K562 (cell line): ENCODE results near the gene GBA2. TPM values are rescaled to one million over a fixed set of nuclear protein-coding genes. Genes with fewer than 3 reads are reported as not detected.
A peak's percentile ranks its signal among the peaks of the same experiment; 100 is the strongest.

ENCODE experiments used
- ARID1B ChIP-seq: fragments of 450-650 bp; IDR thresholded peaks from 2 replicates; pipeline ENCODE4 v1.6.1; 2016; ENCODE audit warnings: antibody characterized with exemption, mild to moderate bottlenecking, inconsistent platforms
- BCL6 ChIP-seq: fragments of 250-450 bp; sonication (Bioruptor Pico); IDR thresholded peaks from 2 replicates; pipeline ENCODE4 v1.4.0; 2020
- BRCA1 ChIP-seq, 2 experiments: fragments of 450-650 bp in 1 of 2; sonication (generic) in 1 of 2; formaldehyde crosslinking in 1 of 2; IDR thresholded peaks; 2 replicates each; pipeline versions ENCODE4 v1.5.0 to v1.6.1; 2017 to 2020; ENCODE audit warnings: mild to moderate bottlenecking in 1 of 2, missing genetic modification reagents in 1 of 2
- BRD4 ChIP-seq: fragments of 200-600 bp; sonication (generic); IDR thresholded peaks from 2 replicates; pipeline ENCODE4 v1.6.1; 2017; ENCODE audit warnings: inconsistent platforms
- CGGBP1 ChIP-seq: fragments of 250-450 bp; sonication (Bioruptor Pico); IDR thresholded peaks from 2 replicates; pipeline ENCODE4 v1.9.0; 2021; ENCODE audit warnings: mild to moderate bottlenecking
- CHD2 ChIP-seq: IDR thresholded peaks from 2 replicates; pipeline ENCODE4 v1.6.1; 2011; ENCODE audit warnings: low read depth, low read length
- DEAF1 ChIP-seq: fragments of 450-650 bp; formaldehyde crosslinking; IDR thresholded peaks from 2 replicates; pipeline ENCODE4 v1.4.0; 2020; ENCODE audit warnings: mild to moderate bottlenecking, moderate library complexity
- KDM5B ChIP-seq: fragments of 200-600 bp; sonication (generic); IDR thresholded peaks from 2 replicates; pipeline ENCODE4 v1.6.1; 2012; ENCODE audit warnings: low read depth, mild to moderate bottlenecking, moderate library complexity, low read length, control low read depth, inconsistent platforms; ENCODE audit not compliant: insufficient replicate concordance
- LEF1 ChIP-seq: fragments of 450-650 bp; IDR thresholded peaks from 2 replicates; pipeline ENCODE4 v1.6.1; 2016; ENCODE audit warnings: mild to moderate bottlenecking
- NCOA2 ChIP-seq, 2 experiments: fragments of 450-650 bp; IDR thresholded peaks; 2 replicates each; pipeline ENCODE4 v1.6.1; 2018; ENCODE audit warnings: mild to moderate bottlenecking in 2 of 2, moderate library complexity in 1 of 2; ENCODE audit not compliant: partially characterized antibody in 2 of 2
- PHF21A ChIP-seq: fragments of 450-650 bp; IDR thresholded peaks from 2 replicates; pipeline ENCODE4 v1.6.1; 2017; ENCODE audit warnings: low read depth, borderline replicate concordance
- PRDM10 ChIP-seq: fragments of 450-650 bp; IDR thresholded peaks from 2 replicates; pipeline ENCODE4 v1.6.1; 2018; ENCODE audit not compliant: partially characterized antibody
- RBFOX2 ChIP-seq: fragments of 200-400 bp; formaldehyde crosslinking; IDR thresholded peaks from 2 replicates; pipeline ENCODE4 v1.6.1; 2017; ENCODE audit warnings: low read depth, mild to moderate bottlenecking, low read length, moderate library complexity
- RNF2 ChIP-seq: sonication (generic); IDR thresholded peaks from 2 replicates; pipeline ENCODE4 v1.6.1; 2016
- ZBTB34 ChIP-seq: fragments of 250-450 bp; sonication (Bioruptor Pico); IDR thresholded peaks from 2 replicates; pipeline ENCODE4 v1.8.0; 2021; ENCODE audit warnings: mild to moderate bottlenecking, moderate library complexity
- ZNF395 ChIP-seq: fragments of 200-800 bp; sonication (Bioruptor generic); IDR thresholded peaks from 2 replicates; pipeline ENCODE4 v1.6.1; 2017; ENCODE audit warnings: missing genetic modification characterization, missing compliant biosample characterization
- ZNF740 ChIP-seq, 3 experiments: fragments of 200-800 bp in 1 of 3; sonication (Bioruptor generic) in 1 of 3; sonication (generic) in 1 of 3; formaldehyde crosslinking in 1 of 3; IDR thresholded peaks; 2 replicates each; pipeline versions ENCODE4 v1.6.1 to v1.8.0; 2016 to 2022; ENCODE audit warnings: mild to moderate bottlenecking in 2 of 3, missing compliant biosample characterization in 2 of 3, missing genetic modification characterization in 2 of 3, missing genetic modification reagents in 1 of 3
- polyA plus RNA-seq, 8 experiments: library from polyadenylated mRNA; depleted of rRNA in 4 of 8; stranded (reverse) in 5 of 8; unstranded in 3 of 8; fragments of >200 nt; fragmentation: Nextera tagmentation in 2 of 8; fragmentation: Illumina TruSeq in 1 of 8; extraction: Ambion mirVana in 2 of 8; extraction: Trizol in 1 of 8; gene quantifications; 2 replicates each; pipeline versions ENCODE4 v1.2.1 to v1.2.3, GENCODE V29; 2011 to 2014; ENCODE audit warnings: inconsistent platforms in 1 of 8, missing spikeins in 1 of 8
- total RNA-seq, 7 experiments: library from RNA; depleted of rRNA in 6 of 7; stranded (reverse); fragments of >200 nt in 6 of 7; fragmentation: Illumina TruSeq in 2 of 7; extraction: Trizol in 2 of 7; gene quantifications; 2 replicates each; pipeline versions ENCODE4 v1.2.1 to v1.2.3, GENCODE V29; 2011 to 2021; ENCODE audit warnings: low replicate concordance in 1 of 7

The GBA2 gene
- total and polyA plus RNA-seq, 9 of the 15 experiments (the other 6 are each of a cell fraction or from before 2014, with no cell fraction given), result 14.1 to 60.4 (median 32.1) TPM

GRCh38 chr9:35729700-35730485 is 19.1 kb downstream of the GBA2 start (continued):
- TF ChIP-seq ZNF740 (CRISPR knock-in tag; IDR thresholded peaks at IDR 0.05) (0 out of 2 replicates have a peak, but pooled peaks have one; percentile 37), ZNF740 (tag; IDR thresholded peaks at IDR 0.05) (no peak), PHF21A (no peak), LEF1 (peak; percentile 53; the same call in 1 of the 2 replicates), DEAF1 (CRISPR knock-in tag) (no peak), NCOA2 (IDR thresholded peaks at IDR 0.05; ENCODE audit: partially characterized antibody in 2 of 2) (peak in 1 of 2 experiments; percentile 39), CHD2 (no peak), CGGBP1 (CRISPR knock-in tag) (no peak), ARID1B (0 out of 2 replicates have a peak, but pooled peaks have one; percentile 58), PRDM10 (peak; percentile 32), KDM5B (peak; percentile 60), BRD4 (no peak), RBFOX2 (peak; percentile 28; the same call in 1 of the 2 replicates), BRCA1 (IDR thresholded peaks at IDR 0.05) (no peak), BRCA1 (CRISPR knock-in tag; IDR thresholded peaks at IDR 0.05) (no peak), ZBTB34 (CRISPR knock-in tag) (no peak), RNF2 (peak; percentile 42; the same call in 1 of the 2 replicates), BCL6 (CRISPR knock-in tag) (no peak), ZNF395 (CRISPR knock-in tag) (peak; percentile 64; the same call in 1 of the 2 replicates)
